ENCODE measurements around the gene CPZ. TPM values are rescaled to one million over a fixed set of nuclear protein-coding genes. Genes with fewer than 3 reads are reported as not detected.

CPZ gene
- total and polyA plus RNA-seq, 2 experiments from 2014 or later = 24.6 to 37.3 TPM

GRCh38 chr4:8643441-8643840 is 50.9 kb downstream of the CPZ start:
- DNase-seq (ENCODE audit: low spot score) = no peak
- H3K4me2 ChIP-seq = no peak overlapping the region
- no peak overlapping the region for H3K4me3 ChIP-seq
- Mint-ChIP-seq H3K9me3 (no peaks in the 10 kb centered on the region; the same call in 2 of the 3 replicates), H3K27me3 (ENCODE audit: insufficient read depth, low read depth, poor library complexity) (peaks cover 18% of the 10 kb centered on the region), H3K27ac (no peak overlapping the region), H3K36me3 (ENCODE audit: low read depth) (no peaks in the 10 kb centered on the region), H3K4me3 (no peak overlapping the region), H3K4me1 (no peaks in the 10 kb centered on the region; the same call in 2 of the 3 replicates)
- ATAC-seq = no peak
- H4K20me1 ChIP-seq (replicated peaks; ENCODE audit: insufficient read depth) = no peaks in the 10 kb centered on the region
- no peak overlapping the region for H3K27ac ChIP-seq (ENCODE audit: low read depth)
- no peaks in the 10 kb centered on the region for H3K27me3 ChIP-seq (ENCODE audit: insufficient read depth)
- no peaks in the 10 kb centered on the region for H3K36me3 ChIP-seq (ENCODE audit: insufficient read depth)
- TF ChIP-seq STAT1 (IDR thresholded peaks at IDR 0.05; ENCODE audit: unreplicated experiment) (no peak), EZH2 (IDR thresholded peaks at IDR 0.05; ENCODE audit: low read depth, unreplicated experiment) (no peak), ZNF114 (CRISPR knock-in tag; IDR thresholded peaks at IDR 0.05) (no peak), JUNB (IDR thresholded peaks at IDR 0.05; ENCODE audit: unreplicated experiment) (no peak), ZNF331 (CRISPR knock-in tag; IDR thresholded peaks at IDR 0.05; ENCODE audit: low read depth) (no peak), CTCF (conservative IDR thresholded peaks at IDR 0.05; ENCODE audit: low read depth in 2 of 2) (no peak)
- H2AFZ ChIP-seq = no peak overlapping the region
- H3K4me1 ChIP-seq (ENCODE audit: insufficient read depth) = no peaks in the 10 kb centered on the region
- H3F3A ChIP-seq (replicated peaks; ENCODE audit: low read depth) = 0 out of 2 replicates have a peak, but pooled peaks cover 2% of the 10 kb centered on the region
- H3K9me2 ChIP-seq (ENCODE audit: insufficient read depth) = no peaks in the 10 kb centered on the region
- H3K79me2 ChIP-seq (replicated peaks; ENCODE audit: insufficient read depth) = no peaks in the 10 kb centered on the region

- TF ChIP-seq EZH2 (IDR thresholded peaks at IDR 0.05; ENCODE audit: low read depth, unreplicated experiment) (no peak), ZNF331 (CRISPR knock-in tag; IDR thresholded peaks at IDR 0.05; ENCODE audit: low read depth) (no peak), STAT1 (IDR thresholded peaks at IDR 0.05; ENCODE audit: unreplicated experiment) (no peak), POLR2AphosphoS5 (IDR thresholded peaks at IDR 0.05; ENCODE audit: low read depth) (no peak), CREB1 (CRISPR knock-in tag; IDR thresholded peaks at IDR 0.05; ENCODE audit: low read depth) (no peak), ETS1 (IDR thresholded peaks at IDR 0.05) (no peak), ZNF462 (CRISPR knock-in tag; IDR thresholded peaks at IDR 0.05) (no peak), JUNB (IDR thresholded peaks at IDR 0.05; ENCODE audit: unreplicated experiment) (no peak)
- H3K4me1 Mint-ChIP-seq = no peaks in the 10 kb centered on the region; the same call in 1 of the 3 replicates
- Histone ChIP-seq H3K36me3 (ENCODE audit: insufficient read depth) (no peaks in the 10 kb centered on the region), H3K27ac (ENCODE audit: low read depth) (no peak overlapping the region), H3F3A (replicated peaks; ENCODE audit: low read depth) (0 out of 2 replicates have a peak, but pooled peaks cover 2% of the 10 kb centered on the region), H2AFZ (no peak overlapping the region), H4K20me1 (replicated peaks; ENCODE audit: insufficient read depth) (no peaks in the 10 kb centered on the region), H3K9me2 (ENCODE audit: insufficient read depth) (no peaks in the 10 kb centered on the region), H3K4me3 (no peak overlapping the region), H3K4me2 (no peak overlapping the region), H3K79me2 (replicated peaks; ENCODE audit: insufficient read depth) (no peaks in the 10 kb centered on the region), H3K27me3 (ENCODE audit: insufficient read depth) (no peaks in the 10 kb centered on the region), H3K4me1 (ENCODE audit: insufficient read depth) (no peaks in the 10 kb centered on the region)
- H3K27me3 Mint-ChIP-seq (ENCODE audit: insufficient read depth, low read depth, poor library complexity) = peaks cover 18% of the 10 kb centered on the region
- H3K36me3 Mint-ChIP-seq (ENCODE audit: low read depth) = no peaks in the 10 kb centered on the region
- no peak overlapping the region for H3K27ac Mint-ChIP-seq
- H3K9me3 Mint-ChIP-seq = no peaks in the 10 kb centered on the region; the same call in 2 of the 3 replicates
- ATAC-seq (no peak), DNase-seq (ENCODE audit: low spot score) (no peak)
- no peak overlapping the region for H3K4me3 Mint-ChIP-seq
Measured at GRCh38 chr4:8643986-8644385, 51.4 kb downstream of the CPZ start.

All from GM23338 (cell line).